ENCODE results near the gene COX6A1.

- TF ChIP-seq, protein P1, sequence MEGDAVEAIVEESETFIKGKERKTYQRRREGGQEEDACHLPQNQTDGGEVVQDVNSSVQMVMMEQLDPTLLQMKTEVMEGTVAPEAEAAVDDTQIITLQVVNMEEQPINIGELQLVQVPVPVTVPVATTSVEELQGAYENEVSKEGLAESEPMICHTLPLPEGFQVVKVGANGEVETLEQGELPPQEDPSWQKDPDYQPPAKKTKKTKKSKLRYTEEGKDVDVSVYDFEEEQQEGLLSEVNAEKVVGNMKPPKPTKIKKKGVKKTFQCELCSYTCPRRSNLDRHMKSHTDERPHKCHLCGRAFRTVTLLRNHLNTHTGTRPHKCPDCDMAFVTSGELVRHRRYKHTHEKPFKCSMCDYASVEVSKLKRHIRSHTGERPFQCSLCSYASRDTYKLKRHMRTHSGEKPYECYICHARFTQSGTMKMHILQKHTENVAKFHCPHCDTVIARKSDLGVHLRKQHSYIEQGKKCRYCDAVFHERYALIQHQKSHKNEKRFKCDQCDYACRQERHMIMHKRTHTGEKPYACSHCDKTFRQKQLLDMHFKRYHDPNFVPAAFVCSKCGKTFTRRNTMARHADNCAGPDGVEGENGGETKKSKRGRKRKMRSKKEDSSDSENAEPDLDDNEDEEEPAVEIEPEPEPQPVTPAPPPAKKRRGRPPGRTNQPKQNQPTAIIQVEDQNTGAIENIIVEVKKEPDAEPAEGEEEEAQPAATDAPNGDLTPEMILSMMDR (IDR thresholded peaks at IDR 0.05): no peak
- TF ChIP-seq POLR2A (IDR thresholded peaks at IDR 0.05): no peak
Measured at GRCh38 chr12:120421701-120422100, 16.2 kb upstream of the COX6A1 start.

Measured in testis (tissue), 2 donors.